Parathyroid adenoma (tissue), 2 donors: ENCODE measurements around the gene GCC1.

Experiments
- H2AFZ ChIP-seq: fragments of 300-600 bp; sonication (generic); one replicate; pipeline ENCODE4 v1.7.0; 2017; ENCODE audit warnings: antibody characterized with exemption, mild to moderate bottlenecking
- H3K27ac ChIP-seq: fragments of 300-600 bp; sonication (generic); one replicate; pipeline ENCODE4 v1.7.0; 2017
- H3K27me3 ChIP-seq: fragments of 300-600 bp; sonication (generic); one replicate; pipeline ENCODE4 v1.7.0; 2017; ENCODE audit warnings: low read length; ENCODE audit not compliant: control insufficient read depth, insufficient read depth
- H3K36me3 ChIP-seq: fragments of 300-600 bp; sonication (generic); one replicate; pipeline ENCODE4 v1.7.0; 2017; ENCODE audit warnings: low read length; ENCODE audit not compliant: control insufficient read depth, insufficient read depth
- H3K4me1 ChIP-seq: fragments of 300-600 bp; sonication (generic); one replicate; pipeline ENCODE4 v1.7.0; 2017; ENCODE audit warnings: control low read depth
- H3K4me2 ChIP-seq: fragments of 300-600 bp; sonication (generic); one replicate; pipeline ENCODE4 v1.7.0; 2017; ENCODE audit warnings: low read length
- H3K4me3 ChIP-seq: fragments of 300-600 bp; sonication (generic); one replicate; pipeline ENCODE4 v1.7.0; 2017; ENCODE audit warnings: low read depth, low read length
- H3K79me2 ChIP-seq: fragments of 300-600 bp; sonication (generic); one replicate; pipeline ENCODE4 v1.7.0; 2017; ENCODE audit warnings: control low read depth
- H3K9ac ChIP-seq: fragments of 300-600 bp; sonication (generic); one replicate; pipeline ENCODE4 v1.7.0; 2017; ENCODE audit warnings: mild to moderate bottlenecking
- H3K9me3 ChIP-seq: fragments of 300-600 bp; sonication (generic); one replicate; pipeline ENCODE4 v1.7.0; 2017; ENCODE audit warnings: low read length; ENCODE audit not compliant: control insufficient read depth
- CTCF ChIP-seq: fragments of 300-600 bp; sonication (generic); IDR thresholded peaks from one replicate; pipeline ENCODE4 v1.7.0; 2017; ENCODE audit warnings: antibody characterized with exemption, mild to moderate bottlenecking
- donor health status: primary hyperparathyroidism.

The GCC1 gene

GRCh38 chr7:127625331-127625730 lies 39.9 kb upstream of the GCC1 start:
- Histone ChIP-seq H3K4me2 (no peak overlapping the region), H3K4me1 (no peaks in the 10 kb centered on the region), H3K27me3 (no peaks in the 10 kb centered on the region), H3K36me3 (no peaks in the 10 kb centered on the region), H2AFZ (no peak overlapping the region), H3K79me2 (no peaks in the 10 kb centered on the region), H3K4me3 (no peak overlapping the region), H3K9me3 (no peaks in the 10 kb centered on the region), H3K27ac (no peak overlapping the region), H3K9ac (no peak overlapping the region)
- no peak for TF ChIP-seq CTCF

- H3K4me3 ChIP-seq, result no peak overlapping the region
- H3K36me3 ChIP-seq, result no peaks in the 10 kb centered on the region
- H3K27me3 ChIP-seq, result no peaks in the 10 kb centered on the region
- no peaks in the 10 kb centered on the region for H3K4me1 ChIP-seq
- no peak overlapping the region for H3K27ac ChIP-seq
- TF ChIP-seq CTCF, result no peak
- no peaks in the 10 kb centered on the region for H3K9me3 ChIP-seq
- H3K79me2 ChIP-seq, result no peaks in the 10 kb centered on the region
- no peak overlapping the region for H3K4me2 ChIP-seq
- no peak overlapping the region for H2AFZ ChIP-seq
- H3K9ac ChIP-seq, result no peak overlapping the region
Observed at GRCh38 chr7:127620406-127621233, 35.2 kb upstream of the GCC1 start.

- H3K27me3 ChIP-seq, result no peaks in the 10 kb centered on the region
Observed at GRCh38 chr7:127619681-127620405, 34.4 kb upstream of the GCC1 start.

GRCh38 chr7:127618775-127619174 lies 33.4 kb upstream of the GCC1 start:
- Histone ChIP-seq H2AFZ (no peak overlapping the region), H3K27me3 (no peaks in the 10 kb centered on the region), H3K9ac (no peak overlapping the region), H3K79me2 (no peaks in the 10 kb centered on the region), H3K4me1 (no peaks in the 10 kb centered on the region), H3K27ac (no peak overlapping the region), H3K4me3 (no peak overlapping the region), H3K4me2 (no peak overlapping the region), H3K36me3 (no peaks in the 10 kb centered on the region), H3K9me3 (no peaks in the 10 kb centered on the region)
- TF ChIP-seq CTCF, result no peak

More at GRCh38 chr7:127619681-127620405, 34.4 kb upstream of the GCC1 start:
- Histone ChIP-seq H3K9me3 (no peaks in the 10 kb centered on the region), H2AFZ (no peak overlapping the region), H3K4me3 (no peak overlapping the region), H3K4me1 (no peaks in the 10 kb centered on the region), H3K79me2 (no peaks in the 10 kb centered on the region), H3K27ac (no peak overlapping the region), H3K9ac (no peak overlapping the region), H3K36me3 (no peaks in the 10 kb centered on the region), H3K4me2 (no peak overlapping the region)
- TF ChIP-seq CTCF, result no peak
